BJ (cell line): ENCODE data around the gene CD163. TPM values are rescaled to one million over a fixed set of nuclear protein-coding genes. Genes with fewer than 3 reads are reported as not detected.

ENCODE experiments used
- CTCF ChIA-PET: fragments of 350-600 bp; formaldehyde crosslinking; extraction: SDS; loops from one replicate; lab custom pipeline; 2021; ENCODE audit warnings: antibody characterized with exemption, inconsistent platforms; lab: Yijun Ruan, JAX
- POLR2A ChIA-PET: fragments of 300-600 bp; sonication (Branson Sonifier 250); formaldehyde crosslinking; extraction: SDS; loops from one replicate; lab custom pipeline; 2021; ENCODE audit warnings: antibody characterized with exemption; lab: Charles Lee
- DNase-seq: peaks from one replicate; pipeline ENCODE4 v3.0.0-alpha.2; 2011; ENCODE audit warnings: low read depth
- H3K27me3 ChIP-seq: 2 replicates; pipeline ENCODE4 v1.6.0; 2011; ENCODE audit warnings: low read length; ENCODE audit not compliant: control insufficient read depth, insufficient read depth
- H3K36me3 ChIP-seq: 2 replicates; pipeline ENCODE4 v1.5.1; 2011; ENCODE audit warnings: low read length; ENCODE audit not compliant: control insufficient read depth, insufficient read depth
- H3K4me3 ChIP-seq: 2 replicates; pipeline ENCODE4 v1.5.1; 2011; ENCODE audit warnings: low read depth, mild to moderate bottlenecking, control low read depth, low read length
- CTCF ChIP-seq: IDR thresholded peaks from 2 replicates; pipeline ENCODE4 v1.5.1; 2011; ENCODE audit warnings: low read depth, mild to moderate bottlenecking, control low read depth, inconsistent platforms, low read length, moderate library complexity; ENCODE audit not compliant: insufficient read depth
- polyA plus RNA-seq: library from polyadenylated mRNA; depleted of rRNA; stranded (reverse); fragments of >200 nt; gene quantifications from 2 replicates; pipeline ENCODE4 v1.2.3, GENCODE V29; 2011

Gene CD163
- polyA plus RNA-seq, 1 experiment, result not detected

GRCh38 chr12:7502612-7503011 is 965 bp downstream of the CD163 start:
- CTCF ChIA-PET, result no interaction called here
- Histone ChIP-seq H3K36me3 (no peaks in the 10 kb centered on the region), H3K27me3 (no peaks in the 10 kb centered on the region), H3K4me3 (no peak overlapping the region)
- POLR2A ChIA-PET, result no interaction called here
- TF ChIP-seq CTCF, result no peak
- DNase-seq, result no peak

GRCh38 chr12:7501031-7501588 is 2.5 kb downstream of the CD163 start:
- TF ChIP-seq CTCF, result no peak
- ChIA-PET POLR2A (no interaction called here), CTCF (interaction anchor here (0.8 to 1.4 kb wide), 2 partner anchors 11 to 35 kb away, joined by 3 read pairs; no protein-coding TSS in a partner anchor)

GRCh38 chr12:7499636-7500035 is 3.9 kb downstream of the CD163 start:
- Histone ChIP-seq H3K4me3 (no peak overlapping the region), H3K36me3 (no peaks in the 10 kb centered on the region), H3K27me3 (no peaks in the 10 kb centered on the region)
- ChIA-PET CTCF (interaction anchor here (0.6 to 0.9 kb wide), 2 partner anchors 43 to 82 kb away, joined by 3 read pairs; no protein-coding TSS in a partner anchor), POLR2A (no interaction called here)
- TF ChIP-seq CTCF, result no peak
- no peak for DNase-seq

More at GRCh38 chr12:7501031-7501588, 2.5 kb downstream of the CD163 start:
- Histone ChIP-seq H3K27me3 (no peaks in the 10 kb centered on the region), H3K36me3 (no peaks in the 10 kb centered on the region), H3K4me3 (no peak overlapping the region)
- DNase-seq, result no peak

GRCh38 chr12:7498809-7499208 is 4.8 kb downstream of the CD163 start:
- H3K27me3 ChIP-seq, result no peaks in the 10 kb centered on the region
- CTCF ChIA-PET, result interaction anchor here (0.9 kb wide), 1 partner anchor 83 kb away, joined by 3 read pairs; no protein-coding TSS in a partner anchor
- no peak for TF ChIP-seq CTCF
- H3K4me3 ChIP-seq, result no peak overlapping the region
- H3K36me3 ChIP-seq, result no peaks in the 10 kb centered on the region
- POLR2A ChIA-PET, result no interaction called here
- peak; percentile 82 for DNase-seq

- DNase-seq, result no peak
- CTCF ChIA-PET, result interaction anchor here (1.5 kb wide), 1 partner anchor 17 kb away, joined by 3 read pairs; no protein-coding TSS in a partner anchor
- no peak for TF ChIP-seq CTCF
- Histone ChIP-seq H3K27me3 (no peaks in the 10 kb centered on the region), H3K36me3 (no peaks in the 10 kb centered on the region), H3K4me3 (no peak overlapping the region)
- POLR2A ChIA-PET, result interaction anchor here (0.6 kb wide), 1 partner anchor 45 kb away, joined by 3 read pairs; no protein-coding TSS in a partner anchor
Measured at GRCh38 chr12:7497661-7498060, 5.9 kb downstream of the CD163 start.
